Gastroesophageal sphincter (tissue), 4 donors: ENCODE results near the gene CACNA1D. TPM values are rescaled to one million over a fixed set of nuclear protein-coding genes. Genes with fewer than 3 reads are reported as not detected.

Experiments used
- ATAC-seq: fragments of 150-250 bp; one replicate; pipeline ENCODE4 v1.9.1; 2016; ENCODE audit warnings: mild to moderate bottlenecking, moderate library complexity
- H3K27ac ChIP-seq, 4 donors: fragments of 200-600 bp; sonication (generic) in 3 of 4; 1 replicate in 3 of 4; 2 replicates in 1 of 4; pipeline ENCODE4 v1.5.1; 2016 to 2019
- H3K27me3 ChIP-seq: fragments of 200-600 bp; sonication (generic); one replicate; pipeline ENCODE4 v1.5.1; 2019
- H3K36me3 ChIP-seq, 2 donors: fragments of 200-600 bp; sonication (generic); one replicate each; pipeline ENCODE4 v1.5.1; 2019; ENCODE audit warnings: control low read depth in 1 of 2
- H3K4me1 ChIP-seq, 3 donors: fragments of 200-600 bp; sonication (generic); 1 replicate in 2 of 3; 2 replicates in 1 of 3; pipeline ENCODE4 v1.5.1; 2016 to 2019; ENCODE audit warnings: control low read depth in 2 of 3
- H3K4me3 ChIP-seq, 2 donors: fragments of 200-600 bp; sonication (generic); one replicate each; pipeline ENCODE4 v1.5.1; 2019; ENCODE audit warnings: mild to moderate bottlenecking in 1 of 2, moderate library complexity in 1 of 2
- H3K9me3 ChIP-seq, 3 donors: fragments of 200-600 bp; sonication (generic); one replicate each; pipeline ENCODE4 v1.5.1; 2017 to 2019; ENCODE audit warnings: control low read depth in 2 of 3
- CTCF ChIP-seq, 4 experiments: fragments of 200-600 bp in 2 of 4; fragments of 450-650 bp in 2 of 4; sonication (generic) in 1 of 4; IDR thresholded peaks; one replicate each; pipeline ENCODE4 v1.5.1; 2017 to 2019; ENCODE audit warnings: antibody characterized with exemption in 4 of 4, mild to moderate bottlenecking in 2 of 4, moderate library complexity in 2 of 4
- EP300 ChIP-seq: sonication (generic); formaldehyde crosslinking; IDR thresholded peaks from one replicate; pipeline ENCODE4 v1.6.1; 2017; ENCODE audit warnings: antibody characterized with exemption, mild to moderate bottlenecking
- POLR2A ChIP-seq, 2 donors: fragments of 450-650 bp; IDR thresholded peaks; one replicate each; pipeline ENCODE4 v1.6.1; 2017; ENCODE audit warnings: antibody characterized with exemption in 2 of 2, mild to moderate bottlenecking in 2 of 2, moderate library complexity in 1 of 2
- POLR2AphosphoS5 ChIP-seq: sonication (generic); formaldehyde crosslinking; IDR thresholded peaks from one replicate; pipeline ENCODE4 v1.6.1; 2017; ENCODE audit warnings: antibody characterized with exemption
- WGBS, 2 donors: methylation state at CpG; one replicate each; pipeline ENCODE4 v1.1.5; 2018; ENCODE audit warnings: low coverage in 1 of 2; 5-methylcytosine and 5-hydroxymethylcytosine counted together
- total RNA-seq, 4 donors: library from RNA; depleted of rRNA; stranded (reverse); fragments of >200 nt; gene quantifications; one replicate each; pipeline ENCODE4 v1.1.0, GENCODE V29; 2016

The CACNA1D gene
- total RNA-seq, 4 donors from 2014 or later = 0.52 to 5.7 (median 3.6) TPM

DNA sequence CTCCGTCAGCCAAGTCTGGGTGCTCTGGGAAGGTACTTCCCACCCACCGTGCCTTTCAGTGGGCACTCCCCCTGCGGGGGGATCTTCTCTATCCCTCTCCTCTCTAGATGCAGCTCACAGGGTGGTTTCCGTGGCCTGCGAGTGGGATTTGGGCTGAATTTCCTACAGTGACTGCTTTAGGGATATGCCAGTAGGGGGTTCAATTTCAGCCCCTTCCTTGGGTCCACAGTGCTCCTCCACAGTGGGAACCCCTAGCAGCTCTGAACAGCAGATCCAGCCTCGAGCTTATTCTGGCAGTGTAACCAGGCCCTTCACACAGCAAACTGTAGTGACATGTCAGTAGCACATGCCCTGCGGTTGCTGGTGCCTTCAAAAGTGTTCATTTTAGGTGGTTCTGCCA, 196.1 kb downstream of the CACNA1D start:
- Histone ChIP-seq H3K9me3 (no peaks in the 10 kb centered on the region), H3K27me3 (no peaks in the 10 kb centered on the region), H3K4me1 (no peaks in the 10 kb centered on the region), H3K27ac (no peak overlapping the region), H3K36me3 (no peaks in the 10 kb centered on the region), H3K4me3 (no peak overlapping the region)
- ATAC-seq = no peak
- WGBS, 2 donors = 78% methylated on average over 7 of the region's 7 CpGs; no CpG with 5 or more reads in 1 of the 2 donors
- TF ChIP-seq POLR2AphosphoS5 (no peak), POLR2A (IDR thresholded peaks at IDR 0.05) (no peak), CTCF (IDR thresholded peaks at IDR 0.05) (no peak), EP300 (no peak)

DNA sequence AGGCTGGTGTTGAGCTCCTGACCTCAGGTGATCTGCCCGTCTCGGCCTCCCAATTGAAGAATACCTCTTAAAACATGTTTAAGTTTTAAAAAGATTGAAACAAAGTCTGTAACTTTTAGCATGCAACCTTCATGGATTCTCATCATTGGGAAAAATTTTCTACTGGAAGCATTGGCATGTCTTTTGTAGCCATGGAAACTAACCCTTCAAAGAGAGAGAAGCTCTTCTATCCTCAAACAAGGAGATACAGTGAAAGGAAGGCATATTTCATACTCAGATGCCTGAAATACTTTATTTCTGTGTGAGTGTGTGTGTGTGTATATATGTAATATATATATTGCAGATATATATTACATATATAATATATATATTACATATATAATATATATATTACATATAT, 196.9 kb downstream of the CACNA1D start:
- WGBS, 2 donors = 77 to 100% methylated on average over 1 to 2 of the region's 2 CpGs
- Histone ChIP-seq H3K4me1 (no peaks in the 10 kb centered on the region), H3K27me3 (no peaks in the 10 kb centered on the region), H3K27ac (no peak overlapping the region), H3K36me3 (no peaks in the 10 kb centered on the region), H3K4me3 (no peak overlapping the region), H3K9me3 (no peaks in the 10 kb centered on the region)
- no peak for ATAC-seq
- TF ChIP-seq CTCF (IDR thresholded peaks at IDR 0.05) (no peak), POLR2AphosphoS5 (no peak), POLR2A (IDR thresholded peaks at IDR 0.05) (no peak), EP300 (no peak)

DNA sequence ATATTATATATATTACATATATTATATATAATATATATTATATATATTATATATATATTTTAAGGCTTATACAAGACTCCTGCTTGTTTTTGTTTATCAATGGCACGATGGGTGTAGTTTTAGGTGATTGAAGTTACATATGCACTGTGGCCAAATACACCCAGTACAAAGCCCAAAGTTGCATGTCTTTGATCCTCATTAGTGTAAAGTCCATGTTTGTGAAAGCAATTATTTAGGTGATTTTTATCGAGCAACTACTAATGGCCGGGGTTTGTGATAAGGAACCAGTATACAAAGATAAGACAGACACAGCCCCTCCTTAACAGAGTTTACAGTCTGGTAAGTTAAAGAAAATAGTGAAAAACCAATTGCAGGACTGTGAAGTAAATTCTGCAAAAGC, 197.5 kb downstream of the CACNA1D start:
- Histone ChIP-seq H3K4me3 (no peak overlapping the region), H3K36me3 (no peaks in the 10 kb centered on the region), H3K9me3 (no peaks in the 10 kb centered on the region), H3K27me3 (no peaks in the 10 kb centered on the region), H3K27ac (no peak overlapping the region), H3K4me1 (no peaks in the 10 kb centered on the region)
- ATAC-seq = no peak
- 78 to 100% methylated on average over 3 of the region's 3 CpGs for WGBS, 2 donors
- no peak for TF ChIP-seq POLR2A (IDR thresholded peaks at IDR 0.05)
- no peak for TF ChIP-seq EP300
- no peak for TF ChIP-seq POLR2AphosphoS5
- no peak for TF ChIP-seq CTCF (IDR thresholded peaks at IDR 0.05)

DNA sequence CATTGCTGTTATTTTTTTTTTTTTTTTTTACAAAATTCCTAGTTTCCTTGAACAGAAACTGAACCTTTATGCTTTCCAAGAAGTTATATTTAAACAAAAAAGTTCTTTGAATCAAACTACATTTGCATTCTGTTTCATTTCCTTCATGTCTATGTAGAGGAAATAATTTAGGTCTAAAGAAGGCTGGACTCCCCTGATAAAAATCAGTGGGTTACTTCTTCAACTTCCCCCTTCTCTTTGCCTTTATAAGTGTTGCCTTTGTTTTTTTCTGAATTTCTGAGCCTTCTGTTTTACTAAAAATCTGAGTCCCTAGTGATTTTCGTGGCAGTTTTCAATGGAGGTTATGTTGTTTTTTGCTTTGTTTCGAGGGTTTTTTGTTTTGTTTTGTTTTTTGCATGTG, 199.0 kb downstream of the CACNA1D start:
- H3K4me1 ChIP-seq = no peaks in the 10 kb centered on the region
- no peak overlapping the region for H3K4me3 ChIP-seq
- no peak for ATAC-seq
- no peaks in the 10 kb centered on the region for H3K36me3 ChIP-seq
- no peak overlapping the region for H3K27ac ChIP-seq
- no peak for TF ChIP-seq POLR2A (IDR thresholded peaks at IDR 0.05)
- TF ChIP-seq EP300 = no peak
- TF ChIP-seq POLR2AphosphoS5 = no peak
- TF ChIP-seq CTCF (IDR thresholded peaks at IDR 0.05) = no peak
- H3K9me3 ChIP-seq = no peaks in the 10 kb centered on the region
- H3K27me3 ChIP-seq = no peaks in the 10 kb centered on the region
- WGBS, 2 donors = 55 to 68% methylated on average over 2 of the region's 2 CpGs

DNA sequence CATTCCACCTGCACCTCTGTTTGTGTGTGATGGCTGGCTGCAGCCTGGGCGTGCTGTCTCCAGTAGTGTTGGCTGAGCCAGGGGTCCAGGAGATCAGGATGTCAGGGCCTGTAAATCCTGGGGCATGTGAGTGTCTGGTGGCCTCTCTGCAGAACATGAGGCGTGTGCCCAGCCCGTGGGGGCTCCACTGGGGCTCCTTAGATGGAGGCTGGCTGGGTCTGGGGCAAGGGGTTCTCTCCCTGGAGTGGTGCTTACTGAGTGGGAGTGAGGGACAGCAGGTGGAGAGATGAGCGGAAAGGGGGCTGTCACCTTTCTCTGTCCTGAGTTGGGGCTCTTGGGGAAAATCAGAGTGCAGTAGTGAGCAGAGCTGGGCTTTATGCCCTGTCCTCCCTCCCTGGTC, 199.6 kb downstream of the CACNA1D start:
- Histone ChIP-seq H3K27me3 (no peaks in the 10 kb centered on the region), H3K27ac (no peak overlapping the region), H3K4me3 (no peak overlapping the region), H3K4me1 (no peaks in the 10 kb centered on the region), H3K9me3 (no peaks in the 10 kb centered on the region), H3K36me3 (no peaks in the 10 kb centered on the region)
- no CpG with 5 or more reads among the region's 4 CpGs for WGBS, 2 donors
- no peak for ATAC-seq
- TF ChIP-seq EP300 = no peak
- no peak for TF ChIP-seq CTCF (IDR thresholded peaks at IDR 0.05)
- no peak for TF ChIP-seq POLR2AphosphoS5
- no peak for TF ChIP-seq POLR2A (IDR thresholded peaks at IDR 0.05)
